GM21423 (cell line): ENCODE results near the gene CUL4A.

Experiments
- ATAC-seq: cut with Tn5 transposase; IDR thresholded peaks from one replicate; pipeline ENCODE4 v1.9.1; 2021; ENCODE audit warnings: mild to moderate bottlenecking, moderate library complexity; ENCODE audit not compliant: unreplicated experiment

Gene CUL4A

GRCh38 chr13:113179374-113180230, 29.8 kb upstream of the CUL4A start:
- no peak for ATAC-seq

DNA sequence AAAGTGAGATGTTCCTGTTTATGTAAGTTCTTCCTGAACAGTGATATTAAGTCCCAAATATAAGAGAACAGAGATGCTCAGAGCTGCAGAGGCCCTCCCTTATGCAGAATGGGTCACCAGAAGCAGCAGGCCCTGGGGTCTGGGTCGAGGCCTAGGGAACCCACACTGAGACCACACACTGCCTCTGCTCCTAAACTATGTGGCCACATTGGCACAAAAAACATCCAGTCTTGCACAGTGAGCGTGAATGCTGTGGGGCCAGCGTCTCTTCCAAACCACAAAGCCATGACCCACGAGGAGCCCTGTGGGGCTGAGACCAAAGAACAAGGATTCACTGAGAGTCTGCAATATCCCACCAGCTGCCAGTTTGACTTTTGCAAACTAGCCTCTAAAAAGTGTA, 27.4 kb upstream of the CUL4A start:
- ATAC-seq = no peak

- no peak for ATAC-seq
These were observed 25.8 kb upstream of the CUL4A start for GRCh38 chr13:113183450-113184129.

- no peak for ATAC-seq
These were observed 24.6 kb upstream of the CUL4A start for GRCh38 chr13:113184568-113185440.

GRCh38 chr13:113186061-113186900, 23.1 kb upstream of the CUL4A start:
- peak; percentile 91 for ATAC-seq

DNA sequence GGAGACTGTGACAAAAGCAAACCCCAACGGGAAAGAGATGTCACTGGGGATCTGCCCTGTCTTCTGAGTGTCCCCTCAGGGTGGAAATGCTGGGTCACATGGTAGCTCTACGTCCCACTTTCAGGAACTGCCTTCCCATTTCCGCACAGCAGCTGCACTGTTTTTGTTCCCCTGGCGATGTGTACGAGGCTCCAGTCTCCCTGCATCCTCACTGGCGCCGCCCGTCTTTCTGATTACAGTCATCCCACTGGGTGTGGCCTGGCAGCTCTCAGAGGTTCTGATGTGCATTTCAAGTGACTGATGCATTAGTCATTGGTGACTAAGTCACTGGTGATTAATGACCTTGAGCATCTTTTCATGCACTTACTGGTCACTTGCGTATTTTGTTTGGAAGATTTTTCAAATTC, 22.1 kb upstream of the CUL4A start:
- ATAC-seq = no peak

DNA sequence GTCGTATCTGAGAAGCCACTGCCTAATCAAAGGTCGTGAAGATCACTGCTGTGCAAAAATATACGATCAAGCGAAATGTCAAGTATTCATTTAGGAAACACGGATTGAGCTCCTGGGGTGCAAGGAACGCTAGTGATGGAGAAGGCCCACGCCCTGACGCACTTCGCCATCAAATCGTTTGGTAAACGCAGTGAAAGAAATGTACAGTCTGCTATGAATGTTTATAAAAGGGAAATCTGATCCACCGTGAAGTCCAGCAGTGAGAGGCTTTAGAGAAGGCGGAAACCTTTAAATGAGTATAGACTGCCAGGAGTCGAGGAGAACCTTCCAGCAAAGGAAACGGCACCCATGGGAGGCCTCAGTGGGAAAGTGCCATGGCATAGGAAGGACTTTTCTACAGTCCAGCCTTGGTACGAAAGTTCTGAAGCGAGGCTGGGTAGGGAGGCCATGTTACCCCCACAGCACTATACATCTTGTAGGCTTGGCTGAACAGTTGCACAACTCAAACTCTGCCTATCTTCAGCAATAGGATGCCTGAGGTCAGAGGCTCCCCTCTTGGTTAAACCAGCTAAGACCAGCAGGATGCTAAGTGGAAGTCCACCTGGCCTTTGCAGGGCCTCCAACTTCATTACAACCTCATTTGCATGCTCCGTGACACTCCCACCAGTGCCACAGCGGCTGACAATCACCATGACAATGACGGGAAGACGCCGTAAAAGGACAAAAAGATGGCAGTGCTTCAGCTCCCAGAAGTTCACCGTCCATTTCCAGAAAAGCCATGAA, 21.3 kb upstream of the CUL4A start:
- no peak for ATAC-seq

DNA sequence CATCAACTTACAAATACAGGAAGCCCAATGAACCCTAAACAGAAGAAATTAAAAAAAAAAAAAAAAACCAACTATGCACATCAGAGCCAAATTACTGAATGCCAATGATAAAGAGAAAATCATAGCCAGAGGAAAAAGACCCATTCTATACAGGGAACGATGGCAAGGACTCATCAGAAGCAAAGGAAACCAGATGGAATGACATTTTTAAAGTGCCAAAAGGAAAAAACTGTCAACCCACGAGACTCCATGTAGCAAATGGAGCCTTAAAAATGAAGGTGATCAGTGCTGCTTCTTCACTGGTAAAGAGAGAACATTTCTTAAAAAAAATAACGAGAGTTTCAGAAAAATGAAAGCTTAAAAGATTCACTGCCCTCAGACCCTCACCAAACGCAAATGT, 19.2 kb upstream of the CUL4A start:
- no peak for ATAC-seq

GRCh38 chr13:113192279-113192678, 17.1 kb upstream of the CUL4A start:
- no peak for ATAC-seq

DNA sequence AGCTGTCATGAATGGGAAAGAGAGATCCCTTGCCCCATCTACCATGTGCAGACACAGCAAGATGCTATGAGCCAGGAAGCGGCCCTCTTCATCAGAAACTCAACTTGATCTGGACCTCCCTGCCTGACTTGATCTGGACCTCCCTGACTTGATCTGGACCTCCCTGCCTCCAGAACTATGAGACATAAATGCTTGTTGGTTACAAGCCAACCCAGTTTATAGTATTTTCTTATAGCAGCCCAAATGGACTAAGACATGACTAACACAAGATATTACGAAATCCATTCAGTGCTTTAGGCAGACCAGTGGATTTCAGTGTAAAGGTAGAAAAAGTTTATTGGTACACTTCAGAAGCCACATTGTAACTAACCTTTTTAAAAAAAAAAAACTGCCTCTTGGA, 16.5 kb upstream of the CUL4A start:
- no peak for ATAC-seq

DNA sequence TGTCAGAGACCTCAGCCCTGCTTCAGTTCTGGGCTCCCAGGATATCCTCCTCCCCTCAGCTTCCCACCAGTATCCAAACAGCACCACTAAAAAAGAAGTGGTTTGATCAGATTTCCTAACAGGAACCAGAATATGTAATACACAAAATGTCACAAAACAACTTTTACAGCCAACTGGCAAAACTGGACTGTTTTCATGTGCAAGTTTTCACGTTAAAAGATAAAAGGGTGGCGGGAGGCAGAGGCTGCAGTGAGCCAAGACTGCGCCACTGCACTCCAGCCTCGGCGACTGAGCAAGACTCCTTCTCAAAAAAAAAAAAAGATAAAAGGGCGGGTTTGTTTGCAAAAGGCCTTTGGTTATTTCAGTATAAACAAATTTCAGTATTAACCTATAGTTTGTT, 14.1 kb upstream of the CUL4A start:
- no peak for ATAC-seq

DNA sequence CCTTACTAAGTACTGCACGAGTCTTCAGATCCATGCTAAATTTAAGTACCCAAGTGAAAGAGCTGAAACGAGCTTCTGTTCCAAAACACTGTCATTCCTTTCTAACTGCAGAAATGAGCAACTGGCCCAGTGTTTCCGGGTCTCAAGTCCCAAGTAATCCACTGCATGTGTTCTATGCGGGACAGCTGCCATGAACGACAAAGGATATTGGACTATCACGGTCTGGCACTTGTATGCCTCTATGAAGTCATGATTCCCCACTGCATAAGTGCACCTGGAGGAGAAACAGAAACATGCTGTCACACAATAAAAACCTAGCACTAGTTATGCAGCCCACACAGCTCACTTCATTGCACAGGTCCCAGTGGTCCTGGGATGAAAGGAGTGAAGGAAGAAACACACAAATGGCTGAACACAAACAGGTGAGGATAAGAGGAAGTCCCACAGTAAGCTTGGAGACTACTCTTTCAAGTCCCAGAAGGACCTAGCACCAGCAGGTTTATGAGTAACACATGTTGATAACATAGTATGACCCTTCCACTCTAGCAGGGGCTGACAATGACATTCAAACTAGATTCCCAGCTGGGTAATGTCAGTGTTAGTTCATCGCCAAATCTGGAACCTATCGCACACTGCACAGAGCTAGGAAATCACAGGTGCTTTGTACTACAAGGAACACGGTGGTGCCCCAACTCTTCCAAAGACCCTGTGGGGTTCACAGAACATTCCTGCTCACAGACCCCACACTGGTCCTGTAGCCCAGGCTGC, 12.3 kb upstream of the CUL4A start:
- no peak for ATAC-seq

DNA sequence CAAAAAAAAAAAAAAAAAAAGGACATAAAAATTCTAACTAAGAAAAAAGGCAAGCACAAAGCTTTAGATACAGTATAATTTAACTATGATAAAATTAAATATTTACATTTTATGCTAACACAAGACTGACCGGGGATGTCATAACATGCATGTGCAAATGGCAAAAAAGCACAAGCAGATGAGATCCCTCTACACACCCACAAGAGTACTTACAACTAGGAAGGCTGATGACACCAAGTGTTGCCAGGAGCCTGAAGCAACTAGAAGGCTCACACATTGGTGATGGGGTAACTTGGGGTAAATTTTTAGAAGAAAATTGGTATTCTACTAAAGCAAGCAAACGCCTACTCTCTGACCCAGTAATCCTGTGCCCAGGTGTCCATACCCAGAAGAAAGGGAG, 7.6 kb upstream of the CUL4A start:
- no peak for ATAC-seq

DNA sequence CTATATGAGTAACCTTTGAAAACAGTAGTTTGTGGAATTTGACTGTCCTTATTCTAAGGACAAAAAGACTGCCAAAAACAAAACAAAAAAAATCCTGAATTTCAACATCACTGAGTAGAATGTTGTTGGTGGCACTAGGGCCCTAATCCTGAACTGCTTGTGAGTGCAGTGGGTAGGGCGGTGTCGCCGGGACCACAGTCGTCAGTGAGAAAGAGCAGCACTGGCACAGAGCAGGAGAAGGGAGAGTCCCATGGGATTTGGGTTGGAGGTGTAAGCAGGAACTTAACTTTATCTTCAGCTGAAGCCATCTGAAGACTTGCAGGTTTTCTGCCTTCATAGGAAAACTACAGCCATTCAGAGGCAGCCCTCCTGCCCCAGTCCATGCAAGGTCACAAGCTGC, 6.5 kb upstream of the CUL4A start:
- ATAC-seq = no peak

DNA sequence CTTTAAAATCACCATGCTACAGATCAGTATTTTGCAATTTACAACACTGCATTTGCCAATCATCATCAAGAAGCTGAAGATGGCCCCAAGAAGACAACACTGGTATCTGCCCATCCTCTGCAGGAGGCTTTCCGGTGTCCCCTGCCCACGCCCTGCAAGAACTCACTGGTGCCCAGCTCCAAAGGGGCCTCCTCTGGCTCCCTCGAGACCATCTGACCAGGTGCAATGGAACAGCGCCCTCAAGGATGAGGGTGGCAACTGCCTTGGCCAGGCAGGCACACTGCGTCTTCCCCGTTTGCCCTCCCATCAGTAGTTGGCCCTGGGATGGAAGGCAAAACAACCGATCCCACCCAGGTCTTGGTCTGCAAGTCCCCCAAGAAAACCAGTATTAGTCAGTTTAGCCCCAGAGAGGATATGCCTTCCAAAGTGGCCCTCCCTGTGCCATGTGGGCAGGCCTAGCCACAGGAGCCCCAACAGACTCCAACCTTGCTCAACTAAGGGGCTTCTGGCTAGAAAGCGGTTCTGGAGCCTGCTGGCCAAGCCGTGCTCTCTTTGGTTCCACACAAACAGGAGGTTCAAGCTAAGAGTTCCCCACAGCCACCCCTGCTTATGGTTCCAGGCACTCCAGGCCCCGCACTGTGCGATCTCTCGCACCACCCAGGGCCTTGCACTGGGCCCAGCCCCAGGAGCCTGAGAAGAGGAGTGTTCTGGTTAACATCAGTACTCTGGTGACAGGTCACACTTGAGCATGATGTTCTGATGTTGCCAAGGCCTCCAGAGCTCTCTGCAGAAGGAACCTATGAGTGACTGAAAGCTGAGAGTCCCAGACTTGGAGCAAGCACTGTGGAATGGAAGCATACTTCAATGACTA, 5.7 kb upstream of the CUL4A start:
- no peak for ATAC-seq

GRCh38 chr13:113204378-113204734, 5.1 kb upstream of the CUL4A start:
- no peak for ATAC-seq

- ATAC-seq = no peak
These were observed 3.9 kb upstream of the CUL4A start for GRCh38 chr13:113205428-113205931.

DNA sequence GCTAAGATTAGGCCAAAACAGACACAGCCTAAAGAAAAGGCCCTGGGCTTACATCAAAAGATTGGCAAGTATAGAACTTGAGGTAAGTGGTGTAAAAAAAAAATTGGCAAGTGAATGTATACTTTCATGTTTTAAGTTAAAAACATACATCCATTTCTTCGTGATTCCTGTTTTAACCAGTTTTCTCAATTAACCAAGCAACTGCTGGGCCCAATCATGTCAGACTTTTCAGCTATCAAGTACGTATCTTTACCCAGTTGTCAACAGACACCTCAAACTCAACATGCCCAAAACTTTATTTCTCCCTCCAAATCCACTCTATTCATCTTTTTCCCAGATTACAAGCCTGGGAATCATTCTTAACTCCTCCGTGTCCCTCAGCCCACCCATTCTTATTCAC, 2.0 kb upstream of the CUL4A start:
- ATAC-seq = no peak
